CMK (cell line): ENCODE measurements around the gene DISP1.

Source experiments
- DNase-seq: peaks from one replicate; pipeline ENCODE4 v3.0.0-alpha.2; 2010; ENCODE audit warnings: low read depth

DISP1 gene, protein sequence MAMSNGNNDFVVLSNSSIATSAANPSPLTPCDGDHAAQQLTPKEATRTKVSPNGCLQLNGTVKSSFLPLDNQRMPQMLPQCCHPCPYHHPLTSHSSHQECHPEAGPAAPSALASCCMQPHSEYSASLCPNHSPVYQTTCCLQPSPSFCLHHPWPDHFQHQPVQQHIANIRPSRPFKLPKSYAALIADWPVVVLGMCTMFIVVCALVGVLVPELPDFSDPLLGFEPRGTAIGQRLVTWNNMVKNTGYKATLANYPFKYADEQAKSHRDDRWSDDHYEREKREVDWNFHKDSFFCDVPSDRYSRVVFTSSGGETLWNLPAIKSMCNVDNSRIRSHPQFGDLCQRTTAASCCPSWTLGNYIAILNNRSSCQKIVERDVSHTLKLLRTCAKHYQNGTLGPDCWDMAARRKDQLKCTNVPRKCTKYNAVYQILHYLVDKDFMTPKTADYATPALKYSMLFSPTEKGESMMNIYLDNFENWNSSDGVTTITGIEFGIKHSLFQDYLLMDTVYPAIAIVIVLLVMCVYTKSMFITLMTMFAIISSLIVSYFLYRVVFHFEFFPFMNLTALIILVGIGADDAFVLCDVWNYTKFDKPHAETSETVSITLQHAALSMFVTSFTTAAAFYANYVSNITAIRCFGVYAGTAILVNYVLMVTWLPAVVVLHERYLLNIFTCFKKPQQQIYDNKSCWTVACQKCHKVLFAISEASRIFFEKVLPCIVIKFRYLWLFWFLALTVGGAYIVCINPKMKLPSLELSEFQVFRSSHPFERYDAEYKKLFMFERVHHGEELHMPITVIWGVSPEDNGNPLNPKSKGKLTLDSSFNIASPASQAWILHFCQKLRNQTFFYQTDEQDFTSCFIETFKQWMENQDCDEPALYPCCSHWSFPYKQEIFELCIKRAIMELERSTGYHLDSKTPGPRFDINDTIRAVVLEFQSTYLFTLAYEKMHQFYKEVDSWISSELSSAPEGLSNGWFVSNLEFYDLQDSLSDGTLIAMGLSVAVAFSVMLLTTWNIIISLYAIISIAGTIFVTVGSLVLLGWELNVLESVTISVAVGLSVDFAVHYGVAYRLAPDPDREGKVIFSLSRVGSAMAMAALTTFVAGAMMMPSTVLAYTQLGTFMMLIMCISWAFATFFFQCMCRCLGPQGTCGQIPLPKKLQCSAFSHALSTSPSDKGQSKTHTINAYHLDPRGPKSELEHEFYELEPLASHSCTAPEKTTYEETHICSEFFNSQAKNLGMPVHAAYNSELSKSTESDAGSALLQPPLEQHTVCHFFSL (N-terminal part only)

DNA sequence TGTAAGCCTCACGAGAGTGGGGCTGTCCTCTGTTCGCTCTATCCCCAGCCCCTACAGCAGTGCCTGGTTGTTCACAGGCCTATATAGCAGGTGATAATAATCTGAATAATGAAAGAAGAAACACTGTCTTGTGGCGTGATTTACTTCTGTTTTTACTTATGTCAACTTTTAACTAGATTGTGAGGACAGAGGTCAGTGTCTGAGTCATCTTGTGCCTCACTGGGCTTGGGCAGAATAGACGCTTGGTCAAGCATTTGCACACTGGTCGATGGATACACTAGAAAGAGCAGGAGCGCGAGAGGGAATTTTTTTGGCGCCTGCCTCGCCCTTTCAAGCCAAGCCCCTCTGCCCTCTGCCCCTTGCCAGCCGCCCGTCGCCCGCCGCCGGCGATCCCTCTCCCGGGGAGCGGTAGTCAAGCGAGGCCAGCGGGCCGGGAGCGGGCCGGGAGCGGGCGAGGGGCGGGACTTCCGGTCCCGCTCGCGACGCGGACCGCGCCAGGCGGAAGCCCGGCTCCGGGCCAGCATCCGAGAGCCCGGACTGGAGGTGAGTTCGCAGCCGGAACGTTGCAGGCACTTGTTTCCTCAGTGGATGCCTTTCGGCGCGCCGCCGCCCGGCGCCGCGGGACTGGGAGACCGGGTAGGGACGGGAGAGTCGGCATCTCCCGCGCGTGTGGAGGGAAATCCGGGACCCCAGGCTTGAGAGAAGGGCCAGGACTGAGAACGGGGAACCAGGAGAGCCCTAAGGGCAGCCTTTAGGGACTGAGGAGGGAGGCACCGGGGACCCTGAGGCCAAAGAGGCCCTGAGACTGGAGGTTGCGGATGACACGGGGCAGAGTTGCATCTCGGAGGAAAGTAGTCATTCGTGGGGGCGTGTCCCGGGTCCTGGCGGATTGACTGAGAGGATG is at the start of gene DISP1:
Gene DISP1 (plus strand): TSS at position 504 of the 904 bp plus-strand sequence. CDS start 127,785 bp downstream, outside the sequence.
- DNase-seq, result peak; percentile 25

DNA sequence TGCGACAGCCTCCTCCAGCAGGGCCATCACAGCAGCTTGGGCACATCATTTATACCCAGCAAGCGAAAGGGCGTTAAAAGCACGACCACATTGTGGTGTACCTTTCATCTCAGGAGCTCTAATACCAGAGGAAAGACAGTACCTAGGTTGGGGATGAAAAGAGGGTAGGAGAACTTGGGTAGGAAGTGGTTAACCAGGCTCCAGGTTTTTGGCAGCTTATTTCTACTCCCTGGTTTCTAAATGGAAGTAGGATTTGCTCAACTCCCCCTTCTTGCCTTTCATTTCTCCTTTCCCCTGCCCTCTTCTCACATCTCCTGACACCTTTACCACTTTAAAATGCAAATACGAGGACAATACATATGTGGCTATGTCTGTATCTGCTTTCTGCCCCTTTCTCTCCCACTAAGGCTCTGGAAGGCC is 47.7 kb upstream of the DISP1 start:
- no peak for DNase-seq

DNA sequence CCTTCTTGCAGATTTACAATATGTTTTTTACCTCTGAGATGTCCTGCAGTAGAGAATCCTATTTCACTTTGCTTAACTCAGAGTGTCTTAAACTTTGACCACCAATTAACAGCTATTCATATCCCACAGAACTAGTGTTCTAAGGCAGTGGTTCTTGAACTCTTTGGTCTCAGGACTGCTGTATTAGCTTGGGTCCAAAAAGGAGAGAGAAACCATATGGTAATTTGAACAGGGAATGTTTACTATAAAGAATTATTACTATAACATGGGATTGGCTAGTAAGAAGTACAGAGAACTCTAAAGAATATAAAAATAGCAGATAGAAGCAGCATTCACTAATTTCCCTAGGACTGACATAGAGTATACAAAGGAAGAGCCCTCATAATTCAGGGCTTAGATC is 46.2 kb upstream of the DISP1 start:
- no peak for DNase-seq

DNA sequence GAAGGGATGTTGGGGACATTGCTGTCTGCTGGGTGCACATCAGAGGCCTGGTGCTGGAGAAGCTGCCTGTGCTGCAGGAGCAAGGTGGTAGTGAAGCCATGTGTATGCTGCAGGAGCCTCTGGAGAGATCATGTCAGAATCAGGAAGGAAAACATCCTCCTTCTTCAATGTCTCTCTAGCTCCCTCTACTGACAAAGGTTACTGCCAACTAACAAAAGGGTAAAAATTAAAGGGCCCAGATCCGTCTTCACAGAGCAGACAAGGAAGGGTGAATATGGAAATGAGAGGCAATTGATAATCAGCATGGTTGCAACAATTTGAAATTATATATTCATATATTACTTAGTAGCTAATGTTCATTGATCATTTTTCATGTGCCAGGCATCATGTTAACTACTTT is 45.7 kb upstream of the DISP1 start:
- peak; percentile 25 for DNase-seq

DNA sequence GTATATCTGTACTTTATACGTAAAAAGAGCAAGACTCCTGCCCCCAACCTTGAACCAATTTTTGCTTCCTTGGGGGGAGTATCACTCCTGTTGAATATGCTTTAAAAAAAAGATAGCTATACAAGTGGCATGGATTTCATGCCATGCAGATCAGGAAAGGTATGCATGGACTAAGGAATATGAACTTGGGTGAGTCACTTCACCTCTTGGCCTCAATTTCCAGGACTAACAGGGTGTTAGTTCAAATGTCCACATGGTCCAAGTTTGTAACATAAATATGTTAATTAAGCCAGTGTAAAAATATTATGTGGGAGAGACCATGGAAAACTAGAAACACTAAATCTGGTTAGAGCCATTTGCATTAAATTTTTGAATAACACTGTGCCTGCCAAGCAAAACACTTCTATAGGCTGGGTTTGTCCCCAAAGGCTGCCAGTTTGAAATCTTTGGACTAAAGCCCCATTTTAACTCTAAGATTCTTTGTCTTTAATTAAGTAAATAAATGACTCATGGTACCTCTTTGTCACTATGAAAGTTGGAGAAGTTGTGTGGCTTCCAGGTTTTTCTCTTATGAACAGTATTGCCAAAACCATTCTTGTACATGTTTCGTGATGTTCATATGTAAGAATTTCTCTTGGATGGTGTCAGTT is 44.7 kb upstream of the DISP1 start:
- DNase-seq, result no peak

DNA sequence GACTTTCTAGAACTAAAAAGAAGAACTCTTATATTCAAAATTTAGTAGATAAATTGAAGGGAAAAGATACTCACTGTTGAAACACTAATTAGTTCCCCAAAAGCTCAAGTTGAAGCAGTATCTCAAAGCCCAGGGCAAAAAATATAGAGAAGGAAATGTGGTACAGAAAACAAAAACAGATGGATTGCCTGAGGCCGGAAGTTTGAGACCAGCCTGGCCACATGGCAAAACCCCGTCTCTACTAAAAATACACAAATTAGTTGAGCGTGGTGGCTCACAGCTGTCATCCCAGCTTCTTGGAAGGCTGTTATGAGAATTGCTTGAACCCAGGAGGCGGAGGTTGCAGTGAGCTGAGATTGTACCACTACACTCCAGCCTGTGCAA is 41.9 kb upstream of the DISP1 start:
- peak; percentile 31 for DNase-seq

DNA sequence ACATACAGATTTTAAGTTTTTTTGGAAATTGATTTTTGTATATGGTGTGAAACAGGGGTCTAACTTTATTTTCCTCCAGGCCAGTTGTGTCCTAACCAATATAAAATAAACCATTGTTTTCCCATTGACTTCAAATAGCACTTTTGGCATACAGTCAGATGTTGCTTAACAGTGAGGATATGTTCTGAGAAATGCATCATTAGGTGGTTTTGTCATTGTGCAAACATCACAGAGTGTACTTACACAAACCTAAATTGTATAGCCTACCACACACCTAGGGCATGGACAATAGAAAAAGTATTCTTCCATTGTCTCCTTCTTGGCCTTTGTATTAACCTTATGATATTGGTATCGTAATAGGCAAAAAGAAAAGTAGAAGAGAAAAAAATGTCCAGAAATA is 37.4 kb upstream of the DISP1 start:
- no peak for DNase-seq

DNA sequence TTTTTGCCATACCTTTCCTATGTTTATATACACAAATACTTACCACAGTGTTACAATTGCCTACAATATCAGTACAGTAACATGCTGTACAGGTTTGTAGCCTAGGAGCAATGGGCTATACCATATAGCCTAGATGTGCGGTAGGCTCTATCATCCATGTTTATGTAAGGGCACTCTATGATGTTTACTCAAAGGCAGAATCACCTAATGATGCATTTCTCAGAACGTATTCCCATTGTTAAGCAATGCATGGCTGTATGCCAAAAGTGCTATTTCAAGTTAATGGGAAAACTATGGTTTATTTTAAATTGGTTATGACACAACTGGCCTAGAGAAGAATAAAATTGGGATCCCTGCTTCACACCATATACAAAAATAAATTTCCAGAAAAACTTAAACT is 36.9 kb upstream of the DISP1 start:
- DNase-seq, result no peak

DNA sequence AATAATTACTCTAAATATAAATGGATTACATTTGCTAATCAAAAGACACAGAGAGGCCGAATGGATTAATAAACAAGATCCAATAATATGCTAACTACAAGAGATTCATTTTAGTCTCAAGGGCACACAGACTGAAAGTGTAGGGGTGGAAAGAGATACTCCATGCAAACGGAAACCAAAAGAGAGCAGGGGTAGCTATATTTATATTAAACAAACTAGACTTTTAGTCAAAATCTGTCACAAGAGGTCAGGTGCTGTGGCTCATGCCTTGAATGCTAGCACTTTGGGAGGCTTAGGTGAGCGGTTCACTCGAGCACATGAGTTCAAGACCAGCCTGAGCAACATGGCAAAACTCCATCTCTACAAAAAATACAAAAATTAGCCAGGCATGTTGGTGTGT is 33.6 kb upstream of the DISP1 start:
- DNase-seq, result no peak

DNA sequence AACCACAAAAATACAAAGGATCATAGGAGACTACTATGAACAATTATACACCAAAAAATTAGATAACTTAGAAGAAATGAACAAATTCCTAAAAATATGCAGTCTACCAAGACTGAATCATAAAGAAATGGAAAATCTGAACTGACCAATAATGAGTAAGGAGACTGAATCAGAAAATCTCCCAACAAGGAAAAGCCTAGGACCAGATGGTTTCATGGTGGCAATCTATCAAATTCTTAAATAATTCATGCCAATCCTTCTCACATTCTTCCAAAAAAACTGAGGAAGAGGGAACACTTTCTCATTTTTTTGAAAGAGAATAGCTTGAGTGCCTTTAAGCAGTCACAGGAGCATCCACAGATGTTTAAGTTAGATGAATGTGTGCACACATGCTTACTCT is 31.8 kb upstream of the DISP1 start:
- DNase-seq, result no peak

DNA sequence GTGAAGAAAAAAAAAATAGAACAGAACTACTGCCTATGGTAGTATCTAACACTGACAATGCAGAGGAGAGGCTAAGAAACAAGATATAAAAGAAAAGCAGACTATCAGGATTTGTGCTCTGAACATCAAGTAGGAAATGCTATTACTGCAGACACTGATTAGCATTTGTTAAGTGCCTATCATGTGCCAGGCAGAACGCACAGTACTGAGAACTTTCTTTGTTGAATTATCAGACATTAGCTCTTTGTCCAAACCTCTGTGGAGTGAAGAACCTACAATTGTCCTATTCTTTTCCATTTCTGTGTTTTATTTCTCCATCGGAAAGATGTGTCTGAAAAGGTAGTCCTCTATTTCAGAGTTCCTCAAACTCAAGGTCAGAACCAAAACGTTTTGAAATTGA is 30.5 kb upstream of the DISP1 start:
- no peak for DNase-seq

DNA sequence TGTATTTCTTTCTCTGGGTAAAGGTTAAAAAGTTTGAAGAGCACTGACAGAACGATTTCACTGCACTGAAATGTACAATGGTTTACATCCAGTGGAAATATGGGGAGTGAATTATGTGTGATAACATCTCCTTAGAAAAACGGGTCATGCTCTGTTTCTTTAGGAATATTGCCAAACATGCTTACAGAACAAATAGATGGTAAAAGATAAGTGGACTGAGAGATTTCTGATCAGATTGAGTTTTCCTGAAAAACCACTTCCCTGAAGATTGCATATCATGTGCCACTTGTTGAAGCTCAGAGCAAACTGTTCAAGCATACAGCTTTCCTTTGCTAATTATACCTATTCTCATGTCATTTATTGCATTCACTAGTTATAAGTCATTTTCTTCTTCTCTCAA is 29.9 kb upstream of the DISP1 start:
- DNase-seq, result no peak

DNA sequence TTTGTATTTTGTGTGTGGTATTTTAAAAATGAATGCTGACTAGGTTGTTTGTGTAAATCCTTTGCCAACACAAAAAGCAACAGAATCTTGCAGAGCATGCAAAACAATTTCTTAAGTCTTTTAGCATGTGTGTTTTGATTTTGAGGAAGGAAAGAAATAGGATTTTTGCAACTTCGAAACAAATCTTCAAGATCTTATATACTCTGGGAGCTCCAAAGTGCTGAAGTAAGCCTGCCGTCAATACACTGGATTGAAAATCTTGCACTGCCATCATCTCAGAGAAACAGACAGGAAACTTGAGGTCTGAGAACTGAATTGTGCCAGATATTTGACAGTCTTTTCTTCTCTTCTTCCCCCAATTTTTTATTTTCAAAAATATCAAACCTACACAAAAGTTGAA is 29.3 kb upstream of the DISP1 start:
- no peak for DNase-seq

DNA sequence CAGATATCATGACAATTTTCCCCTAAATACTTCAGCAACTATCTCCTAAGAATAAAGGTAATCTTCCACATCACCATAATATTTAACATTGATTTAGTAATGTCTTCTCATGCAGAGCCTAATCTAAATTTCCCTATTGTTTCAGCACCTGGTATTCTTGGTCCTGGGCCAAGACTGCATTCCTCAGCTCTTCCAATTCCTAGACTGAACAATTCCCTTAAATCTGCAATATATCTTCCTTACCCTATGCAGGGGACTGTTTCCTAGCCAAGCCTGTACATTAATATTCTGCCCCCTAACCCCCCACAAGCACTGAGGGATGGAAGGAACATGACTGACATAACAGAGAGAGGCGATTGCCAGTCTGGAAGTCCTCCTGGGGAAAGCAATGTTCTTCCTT is 28.7 kb upstream of the DISP1 start:
- DNase-seq, result no peak

DNA sequence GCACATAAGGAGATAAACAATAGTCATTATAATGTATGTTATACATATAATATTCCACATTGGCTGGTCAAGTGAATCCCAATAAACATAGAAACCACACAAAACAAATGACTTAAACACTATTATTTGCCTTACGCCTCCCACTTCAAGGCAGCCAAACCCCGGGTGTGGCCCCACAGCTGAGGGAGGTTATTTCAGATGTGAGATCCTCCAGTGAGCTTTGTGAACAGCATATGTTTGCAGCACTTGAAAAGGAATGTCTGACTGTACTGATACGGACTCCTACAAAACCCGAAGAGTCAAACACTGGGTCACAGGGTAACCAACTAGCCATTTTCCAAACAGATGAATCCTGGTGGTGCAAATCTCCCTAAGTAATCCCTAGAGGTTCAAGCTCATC is 27.1 kb upstream of the DISP1 start:
- DNase-seq, result no peak

DNA sequence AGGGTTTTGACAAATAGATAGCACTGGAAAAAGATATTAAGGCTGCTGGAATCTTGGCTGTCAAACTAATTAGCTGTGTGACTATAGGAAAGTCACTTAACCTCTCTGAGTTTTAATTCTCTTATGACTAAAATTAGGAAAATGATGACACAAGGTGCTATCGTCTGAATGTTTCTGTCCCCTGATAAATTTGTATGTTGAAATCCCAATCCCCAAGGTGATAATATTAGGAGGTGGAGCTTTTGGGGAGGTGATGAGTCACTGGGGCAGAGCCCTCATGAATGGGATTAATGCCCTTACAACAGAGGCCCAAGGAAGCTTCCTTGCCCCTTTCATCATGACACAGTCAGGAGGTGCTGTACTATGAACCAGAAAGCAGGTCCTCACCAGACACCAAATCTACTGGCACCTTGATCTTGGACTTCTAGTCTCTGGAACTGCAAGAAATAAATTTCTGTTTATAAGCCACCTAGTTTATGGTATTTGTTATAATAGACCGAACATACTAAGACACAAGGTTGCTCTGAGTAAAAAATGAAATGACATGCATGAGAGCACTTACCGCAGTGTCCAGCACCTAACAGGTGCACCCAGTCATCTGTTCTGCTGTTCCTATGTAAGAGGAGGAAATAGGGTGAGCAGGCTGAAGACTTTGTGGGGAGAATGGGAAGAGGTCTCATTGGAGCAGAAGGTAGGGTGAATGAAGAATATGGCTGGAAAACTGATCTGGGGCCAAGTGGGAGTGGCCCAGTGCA is 26.3 kb upstream of the DISP1 start:
- no peak for DNase-seq

DNA sequence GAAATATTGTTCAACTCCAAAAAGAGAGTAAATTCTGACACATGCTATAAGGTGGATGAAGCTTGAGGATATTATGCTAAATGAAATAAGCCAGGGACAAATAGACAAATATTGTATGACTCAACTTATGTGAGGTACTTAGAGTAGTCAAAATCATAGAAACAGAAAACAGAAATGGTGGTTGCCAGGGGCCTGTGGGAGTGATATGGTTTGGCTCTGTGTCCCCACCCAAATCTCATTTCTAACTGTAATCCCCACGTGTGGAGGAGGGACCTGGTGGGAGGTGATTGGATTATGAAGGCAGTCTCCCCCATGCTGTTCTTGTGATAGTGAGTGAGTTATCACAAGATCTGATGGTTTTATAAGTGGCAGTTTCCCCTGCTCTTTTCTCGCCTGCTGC is 24.7 kb upstream of the DISP1 start:
- DNase-seq, result no peak

DNA sequence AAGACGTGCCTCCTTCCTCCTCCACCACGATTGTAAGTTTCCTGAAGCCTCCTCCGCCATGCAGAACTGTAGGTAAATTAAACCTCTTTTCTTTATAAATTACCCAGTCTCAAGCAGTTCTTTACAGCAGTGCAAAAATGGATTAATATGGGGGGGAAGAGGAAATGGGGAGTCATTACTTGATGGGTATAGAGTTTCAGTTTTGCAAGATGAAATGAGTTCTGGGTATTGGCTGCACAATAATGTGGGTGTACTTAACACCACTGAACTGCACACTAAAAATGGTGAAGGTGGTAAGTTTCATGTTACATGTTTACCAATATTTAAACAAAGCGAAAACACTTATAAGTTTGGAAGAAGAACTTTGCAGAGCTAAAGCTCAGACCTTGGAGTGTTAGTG is 24.3 kb upstream of the DISP1 start:
- DNase-seq, result no peak

DNA sequence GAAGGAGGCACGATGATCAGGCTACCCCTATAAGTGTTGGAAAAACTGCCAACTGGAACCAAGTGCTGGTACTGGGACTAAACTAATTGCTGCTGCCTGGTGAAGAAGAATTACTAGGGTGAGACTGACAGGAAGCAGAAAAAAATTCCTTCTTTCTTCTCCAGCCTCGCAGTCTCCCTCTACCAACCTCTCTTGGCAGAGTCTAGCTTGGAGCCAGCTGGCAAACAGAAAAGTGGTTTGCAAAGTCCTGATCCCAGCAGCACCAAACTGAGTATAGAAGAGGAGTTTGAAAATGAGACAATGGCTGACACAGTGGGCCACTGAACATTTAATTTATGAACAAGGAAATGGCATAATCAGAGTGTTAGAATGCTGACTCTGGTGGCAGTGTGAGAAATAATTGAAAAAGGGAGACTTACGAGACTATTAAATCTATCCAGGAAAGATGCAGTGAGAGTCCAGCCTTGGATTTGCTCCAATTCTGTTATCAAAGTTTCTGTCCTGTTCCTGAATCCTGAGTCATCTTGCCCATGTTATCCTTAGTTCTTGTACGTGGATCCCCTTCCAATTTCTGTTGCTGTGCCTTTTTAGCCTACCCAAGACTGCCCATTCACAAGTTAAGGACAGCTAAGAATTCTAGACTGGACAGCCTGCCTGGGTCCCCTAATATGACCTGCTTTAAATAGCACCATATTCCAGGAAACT is 23.7 kb upstream of the DISP1 start:
- DNase-seq, result no peak

DNA sequence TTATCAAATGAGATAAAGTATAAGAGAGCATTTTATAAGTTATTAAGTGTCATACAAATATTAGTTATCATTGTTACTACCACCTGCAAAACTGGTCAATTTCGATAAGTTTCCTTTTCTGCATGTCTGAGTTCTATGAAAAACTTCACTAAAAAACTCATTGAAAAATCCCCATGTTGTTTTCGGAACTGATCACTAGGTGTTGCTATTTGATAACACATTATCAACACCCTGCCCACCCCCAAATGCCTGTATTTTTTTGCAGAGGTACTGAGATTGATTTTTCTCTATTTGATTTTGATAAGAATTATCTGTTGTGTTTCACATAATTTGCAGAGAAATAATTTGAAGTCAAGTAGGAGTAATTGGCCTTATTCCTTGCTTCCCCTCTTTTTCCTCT is 22.1 kb upstream of the DISP1 start:
- no peak for DNase-seq
